MCF 10A (cell line): ENCODE data around the gene CISD3. TPM values are rescaled to one million over a fixed set of nuclear protein-coding genes. Genes with fewer than 3 reads are reported as not detected.

Experiments used
- BruUV-seq: library from RNA; stranded (reverse); fragments of 400-500 nt; replicated peaks from 2 replicates; lab custom pipeline; 2021; lab: Mats Ljungman, UMichigan
- CTCF ChIA-PET: fragments of 300-600 bp; sonication (Branson Sonifier 250); formaldehyde crosslinking; extraction: SDS; loops from one replicate; lab custom pipeline; 2021; ENCODE audit warnings: antibody characterized with exemption, inconsistent platforms; lab: Yijun Ruan, JAX
- POLR2A ChIA-PET: fragments of 300-600, 350-650 bp; sonication (Branson Sonifier 250); formaldehyde crosslinking; extraction: SDS; loops from one replicate; lab custom pipeline; 2020; ENCODE audit warnings: antibody characterized with exemption, inconsistent platforms; lab: Yijun Ruan, JAX
- DNase-seq: peaks from one replicate; pipeline ENCODE4 v3.0.0-alpha.2; 2018; ENCODE audit not compliant: unreplicated experiment
- H3K27ac Mint-ChIP-seq: one replicate; pipeline ENCODE4 v1.8.0; 2022; ENCODE audit warnings: mild to moderate bottlenecking, low read depth, mixed read lengths; ENCODE audit not compliant: unreplicated experiment
- H3K27me3 Mint-ChIP-seq: one replicate; pipeline ENCODE4 v1.8.0; 2022; ENCODE audit warnings: mixed read lengths; ENCODE audit not compliant: insufficient read depth, unreplicated experiment
- H3K36me3 Mint-ChIP-seq: one replicate; pipeline ENCODE4 v1.8.0; 2022; ENCODE audit warnings: mild to moderate bottlenecking, moderate library complexity, mixed read lengths; ENCODE audit not compliant: insufficient read depth, unreplicated experiment
- H3K4me1 Mint-ChIP-seq: one replicate; pipeline ENCODE4 v1.8.0; 2022; ENCODE audit warnings: mixed read lengths; ENCODE audit not compliant: insufficient read depth, unreplicated experiment
- H3K4me3 Mint-ChIP-seq: one replicate; pipeline ENCODE4 v1.8.0; 2022; ENCODE audit warnings: mild to moderate bottlenecking, moderate library complexity, mixed read lengths; ENCODE audit not compliant: unreplicated experiment
- H3K9me3 Mint-ChIP-seq: one replicate; pipeline ENCODE4 v1.8.0; 2022; ENCODE audit warnings: mixed read lengths; ENCODE audit not compliant: unreplicated experiment
- CTCF ChIP-seq: fragments of 200-600 bp; IDR thresholded peaks from one replicate; pipeline ENCODE4 v1.8.0; 2022; ENCODE audit warnings: antibody characterized with exemption, mild to moderate bottlenecking; ENCODE audit not compliant: unreplicated experiment
- intact Hi-C: fragments of 100-400 bp; cut with micrococcal nuclease; formaldehyde crosslinking; loops from 2 replicates; pipeline ENCODE4 v1.14.1; 2022
- total RNA-seq: library from RNA; stranded (reverse); gene quantifications from 2 replicates; pipeline ENCODE4 v1.2.3, GENCODE V29; 2022

The CISD3 gene
- total RNA-seq, 1 experiment from 2014 or later, result 42.0 TPM

DNA sequence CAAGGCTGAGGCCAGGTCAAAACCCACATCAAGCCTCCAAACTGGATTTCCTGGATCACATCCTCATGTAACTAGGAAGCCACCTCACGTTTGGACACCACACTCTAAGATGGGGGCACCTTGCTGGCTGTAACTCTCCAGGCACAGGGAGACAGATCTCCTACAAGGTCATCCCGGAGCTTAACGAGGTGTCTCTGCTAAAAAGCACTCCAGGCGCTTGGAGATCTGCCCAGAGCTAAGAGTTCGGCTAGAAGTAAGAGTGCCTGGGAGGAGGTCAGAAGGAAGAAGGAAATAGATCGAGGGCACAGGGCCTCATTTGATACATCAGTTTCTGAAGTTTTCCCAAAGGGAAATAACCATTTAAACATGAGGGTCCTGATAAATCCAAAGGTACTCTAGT lies 38.3 kb downstream of the CISD3 start:
- no peaks in the 10 kb centered on the region for H3K9me3 Mint-ChIP-seq
- H3K27me3 Mint-ChIP-seq, result no peaks in the 10 kb centered on the region
- intact Hi-C loops, result no loop called here
- H3K4me3 Mint-ChIP-seq, result no peak overlapping the region
- no peak for DNase-seq
- no peak overlapping the region for H3K27ac Mint-ChIP-seq
- ChIA-PET POLR2A (interaction anchor here (0.9 kb wide), 1 partner anchor 85 kb away, joined by 3 read pairs; the partner anchor contains the start of gene RPL23), CTCF (interaction anchor here (0.7 kb wide), 1 partner anchor 961 kb away, joined by 3 read pairs; no protein-coding TSS in a partner anchor)
- peaks cover 4% of the 10 kb centered on the region for H3K4me1 Mint-ChIP-seq
- TF ChIP-seq CTCF, result no peak
- no TSS peak for BruUV-seq
- peaks cover 91% of the 10 kb centered on the region for H3K36me3 Mint-ChIP-seq

DNA sequence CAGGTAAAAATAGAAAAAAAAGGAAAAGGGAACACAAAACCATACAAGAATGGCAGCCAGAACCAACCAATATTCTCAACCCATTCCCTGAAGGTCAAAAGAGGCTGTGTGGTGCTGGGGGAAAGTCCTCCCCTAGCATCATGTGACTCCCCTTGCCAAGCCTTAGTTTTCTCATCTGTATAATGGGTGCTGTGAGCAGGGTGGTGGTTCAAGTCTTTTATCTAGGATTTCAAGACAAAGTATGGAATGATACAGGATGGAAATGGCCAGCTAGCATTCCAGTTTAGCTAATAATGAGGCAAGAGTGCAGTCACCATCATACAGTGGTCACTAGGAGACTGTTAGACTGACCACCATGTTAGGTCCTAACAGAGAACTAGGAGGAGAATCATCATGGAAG lies 43.1 kb downstream of the CISD3 start:
- Mint-ChIP-seq H3K27ac (peak overlapping the region; percentile 35), H3K9me3 (no peaks in the 10 kb centered on the region), H3K27me3 (no peaks in the 10 kb centered on the region), H3K36me3 (peaks cover 90% of the 10 kb centered on the region), H3K4me1 (no peaks in the 10 kb centered on the region), H3K4me3 (no peak overlapping the region)
- no TSS peak for BruUV-seq
- no peak for DNase-seq
- no peak for TF ChIP-seq CTCF
- POLR2A ChIA-PET, result interaction anchor here (1.5 kb wide), 1 partner anchor 11 kb away, joined by 3 read pairs; no protein-coding TSS in a partner anchor
- CTCF ChIA-PET, result interaction anchor here (0.6 kb wide), 1 partner anchor 380 kb away, joined by 3 read pairs; no protein-coding TSS in a partner anchor
- intact Hi-C loops, result no loop called here

GRCh38 chr17:38777641-38778250 lies 47.6 kb downstream of the CISD3 start:
- intact Hi-C loops, result no loop called here
- Mint-ChIP-seq H3K9me3 (no peaks in the 10 kb centered on the region), H3K4me3 (no peak overlapping the region), H3K27me3 (no peaks in the 10 kb centered on the region), H3K36me3 (peaks cover 93% of the 10 kb centered on the region), H3K27ac (no peak overlapping the region), H3K4me1 (no peaks in the 10 kb centered on the region)
- BruUV-seq, result no TSS peak
- no peak for DNase-seq
- ChIA-PET CTCF (interaction anchor here (0.6 kb wide), 1 partner anchor 20 kb away, joined by 5 read pairs; no protein-coding TSS in a partner anchor), POLR2A (no interaction called here)
- TF ChIP-seq CTCF, result no peak

- peaks cover 92% of the 10 kb centered on the region for H3K36me3 Mint-ChIP-seq
- no TSS peak for BruUV-seq
- no peaks in the 10 kb centered on the region for H3K9me3 Mint-ChIP-seq
- POLR2A ChIA-PET, result no interaction called here
- H3K27ac Mint-ChIP-seq, result no peak overlapping the region
- no peak for DNase-seq
- CTCF ChIA-PET, result no interaction called here
- no peaks in the 10 kb centered on the region for H3K4me1 Mint-ChIP-seq
- H3K27me3 Mint-ChIP-seq, result no peaks in the 10 kb centered on the region
- no peak for TF ChIP-seq CTCF
- no peak overlapping the region for H3K4me3 Mint-ChIP-seq
- intact Hi-C loops, result no loop called here
Observed at GRCh38 chr17:38779965-38780752, 50.0 kb downstream of the CISD3 start.
